Upper lobe of left lung (tissue), 6 donors: Measurements from ENCODE around the gene NRXN2. TPM values are rescaled to one million over a fixed set of nuclear protein-coding genes. Genes with fewer than 3 reads are reported as not detected.

Source experiments
- ATAC-seq, 2 donors: fragments of 200-7000 bp; cut with Tn5 transposase; one replicate each; pipeline ENCODE4 v1.9.1; 2022; ENCODE audit warnings: mild to moderate bottlenecking in 2 of 2, moderate library complexity in 2 of 2; ENCODE audit not compliant: low FRiP score in 2 of 2
- DNase-seq, 2 donors: peaks; one replicate each; pipeline ENCODE4 v3.0.0-alpha.2; 2019 to 2020
- H3K27ac ChIP-seq, 4 donors: fragments of 200-600 bp; sonication (generic); one replicate each; pipeline ENCODE4 v1.5.1; 2016 to 2019
- H3K27me3 ChIP-seq, 4 donors: fragments of 200-600 bp; sonication (generic); one replicate each; pipeline ENCODE4 v1.5.1; 2017 to 2019
- H3K36me3 ChIP-seq, 4 donors: fragments of 200-600 bp; sonication (generic); one replicate each; pipeline ENCODE4 v1.5.1; 2016 to 2019
- H3K4me1 ChIP-seq, 4 donors: fragments of 200-600 bp; sonication (generic); one replicate each; pipeline ENCODE4 v1.5.1; 2018 to 2019
- H3K4me3 ChIP-seq, 4 donors: fragments of 200-600 bp; sonication (generic); one replicate each; pipeline ENCODE4 v1.5.1; 2017 to 2019; ENCODE audit warnings: mild to moderate bottlenecking in 2 of 4, moderate library complexity in 1 of 4
- H3K9me3 ChIP-seq, 4 donors: fragments of 200-600 bp; sonication (generic); one replicate each; pipeline ENCODE4 v1.5.1; 2018 to 2019
- CTCF ChIP-seq, 6 experiments: fragments of 450-650 bp in 4 of 6; fragments of 200-600 bp in 2 of 6; sonication (generic) in 2 of 6; IDR thresholded peaks; one replicate each; pipeline ENCODE4 v1.5.1; 2016 to 2019; ENCODE audit warnings: antibody characterized with exemption in 6 of 6
- EP300 ChIP-seq, 4 donors: sonication (generic); formaldehyde crosslinking; IDR thresholded peaks; one replicate each; pipeline ENCODE4 v1.5.1; 2017; ENCODE audit warnings: antibody characterized with exemption in 4 of 4, control low read depth in 2 of 4
- POLR2A ChIP-seq, 4 donors: fragments of 450-650 bp; IDR thresholded peaks; one replicate each; pipeline ENCODE4 v1.5.1; 2016 to 2017; ENCODE audit warnings: antibody characterized with exemption in 4 of 4, mild to moderate bottlenecking in 2 of 4
- POLR2AphosphoS5 ChIP-seq, 2 donors: sonication (generic); formaldehyde crosslinking; IDR thresholded peaks; one replicate each; pipeline ENCODE4 v1.5.1; 2017; ENCODE audit warnings: antibody characterized with exemption in 2 of 2
- WGBS, 2 donors: methylation state at CpG; one replicate each; pipeline ENCODE4 v1.1.5; 2017 to 2018; 5-methylcytosine and 5-hydroxymethylcytosine counted together
- total RNA-seq, 6 donors: library from RNA; depleted of rRNA in 4 of 6; stranded (reverse); fragments of >200 nt in 4 of 6; gene quantifications; one replicate each; pipeline versions ENCODE4 v1.1.0 to v1.2.1, GENCODE V29; 2016 to 2021
- donor health status: DM: no; HTN: no; CAD: no; lungs with moderate emphysema.
- donor health status: DM: no; HTN: yes; CAD: no; lungs with severe emphysema.

Gene NRXN2
- total RNA-seq, 6 donors from 2014 or later, result 0.59 to 21.6 (median 2.9) TPM; not detected in 2

- Histone ChIP-seq H3K9me3 (no peaks in the 10 kb centered on the region), H3K4me3 (no peak overlapping the region), H3K4me1 (peaks cover 6 to 22% (median 13%) of the 10 kb centered on the region in 4 donors), H3K36me3 (no peaks in the 10 kb centered on the region), H3K27ac (no peak overlapping the region), H3K27me3 (peaks cover 0 to 47% (median 28%) of the 10 kb centered on the region in 4 donors)
- WGBS, 2 donors, result 34 to 53% methylated on average over 12 to 20 of the region's 21 CpGs
- ATAC-seq (no peak), DNase-seq (no peak)
- TF ChIP-seq POLR2A (IDR thresholded peaks at IDR 0.05) (no peak), POLR2AphosphoS5 (IDR thresholded peaks at IDR 0.05) (no peak), CTCF (IDR thresholded peaks at IDR 0.05) (no peak), EP300 (IDR thresholded peaks at IDR 0.05) (no peak)
Observed at GRCh38 chr11:64716473-64717267, 6.3 kb downstream of the NRXN2 start.

DNA sequence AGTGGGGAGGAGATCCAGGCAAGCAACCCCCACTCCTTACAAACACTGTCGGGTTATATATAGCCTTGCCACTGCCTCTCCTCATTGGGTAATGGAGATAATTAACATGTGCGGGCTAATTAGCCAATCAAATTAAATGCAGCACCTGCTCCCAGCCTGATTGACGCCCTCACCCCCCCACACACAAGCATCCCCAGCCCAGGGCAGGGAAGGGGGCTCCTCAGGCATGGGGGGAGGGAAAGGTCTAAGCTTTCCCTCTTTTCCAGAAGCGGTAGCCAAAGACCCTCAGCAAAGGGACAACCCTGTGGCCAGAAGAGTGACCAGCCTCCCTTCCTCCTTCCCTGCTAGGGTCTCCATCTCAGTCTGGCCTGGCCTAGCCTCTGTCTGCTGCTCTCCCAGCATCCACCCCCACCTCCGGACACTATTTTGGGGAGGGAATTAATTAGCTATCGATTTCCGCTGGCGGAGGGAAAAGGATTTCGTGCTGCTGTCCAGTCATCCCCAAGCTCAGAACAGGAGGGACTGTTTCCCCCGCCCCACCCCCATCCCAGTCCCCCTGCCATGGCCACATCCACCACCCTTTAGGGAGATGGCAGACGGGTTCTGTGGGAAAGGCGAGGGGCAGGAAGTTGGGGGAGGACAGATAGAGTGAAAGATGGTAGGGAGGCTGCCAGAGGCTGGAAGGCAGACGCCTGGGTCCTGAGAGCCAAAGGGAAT is 7.1 kb downstream of the NRXN2 start:
- TF ChIP-seq POLR2AphosphoS5 (IDR thresholded peaks at IDR 0.05) (no peak), EP300 (IDR thresholded peaks at IDR 0.05) (no peak), POLR2A (IDR thresholded peaks at IDR 0.05) (no peak), CTCF (IDR thresholded peaks at IDR 0.05) (no peak)
- H3K27me3 ChIP-seq, result peaks cover 2 to 55% (median 33%) of the 10 kb centered on the region in 4 donors
- H3K4me3 ChIP-seq, result no peak overlapping the region
- WGBS, 2 donors, result 29 to 50% methylated on average over 6 to 13 of the region's 13 CpGs
- DNase-seq (no peak), ATAC-seq (no peak)
- no peaks in the 10 kb centered on the region for H3K36me3 ChIP-seq
- peaks cover 14 to 29% (median 15%) of the 10 kb centered on the region in 4 donors for H3K4me1 ChIP-seq
- H3K9me3 ChIP-seq, result no peaks in the 10 kb centered on the region
- H3K27ac ChIP-seq, result no peak overlapping the region

GRCh38 chr11:64715110-64715509 is 7.9 kb downstream of the NRXN2 start:
- DNase-seq (no peak), ATAC-seq (no peak)
- H3K4me1 ChIP-seq, result peaks cover 15 to 30% (median 15%) of the 10 kb centered on the region in 4 donors
- TF ChIP-seq EP300 (IDR thresholded peaks at IDR 0.05) (no peak), CTCF (IDR thresholded peaks at IDR 0.05) (no peak), POLR2A (IDR thresholded peaks at IDR 0.05) (no peak)
- H3K36me3 ChIP-seq, result no peaks in the 10 kb centered on the region
- WGBS, 2 donors, result 50 to 58% methylated on average over 5 of the region's 5 CpGs
- no peaks in the 10 kb centered on the region for H3K9me3 ChIP-seq
- H3K4me3 ChIP-seq, result no peak overlapping the region
- peaks cover 2 to 60% (median 34%) of the 10 kb centered on the region in 4 donors for H3K27me3 ChIP-seq
- H3K27ac ChIP-seq, result no peak overlapping the region

GRCh38 chr11:64714666-64715065 is 8.3 kb downstream of the NRXN2 start:
- Histone ChIP-seq H3K27ac (no peak overlapping the region), H3K4me1 (peaks cover 15 to 30% (median 15%) of the 10 kb centered on the region in 4 donors), H3K4me3 (no peak overlapping the region), H3K36me3 (no peaks in the 10 kb centered on the region), H3K27me3 (peaks cover 2 to 60% (median 34%) of the 10 kb centered on the region in 4 donors), H3K9me3 (no peaks in the 10 kb centered on the region)
- DNase-seq, result no peak
- no peak for ATAC-seq
- WGBS, 2 donors, result 45 to 68% methylated on average over 5 of the region's 5 CpGs
- TF ChIP-seq EP300 (IDR thresholded peaks at IDR 0.05), result no peak
- TF ChIP-seq CTCF (IDR thresholded peaks at IDR 0.05), result no peak
- TF ChIP-seq POLR2A (IDR thresholded peaks at IDR 0.05), result no peak
- no peak for TF ChIP-seq POLR2AphosphoS5 (IDR thresholded peaks at IDR 0.05)
